Uterus (tissue), 4 donors: ENCODE results near the gene PRKN. TPM values are rescaled to one million over a fixed set of nuclear protein-coding genes. Genes with fewer than 3 reads are reported as not detected.

Experiments used
- DNase-seq, 2 donors: peaks; one replicate each; pipeline ENCODE4 v3.0.0-alpha.2; 2019 to 2020
- H3K27ac ChIP-seq, 2 donors: fragments of 200-600 bp; sonication (generic); 1 replicate in 1 of 2; 2 replicates in 1 of 2; pipeline ENCODE4 v1.5.1; 2016 to 2018
- H3K27me3 ChIP-seq, 2 donors: fragments of 200-600 bp; sonication (generic); one replicate each; pipeline ENCODE4 v1.5.1; 2018 to 2019; ENCODE audit warnings: control low read depth in 1 of 2
- H3K36me3 ChIP-seq, 2 donors: fragments of 200-600 bp; sonication (generic); one replicate each; pipeline ENCODE4 v1.5.1; 2019; ENCODE audit warnings: control low read depth in 1 of 2
- H3K4me1 ChIP-seq, 2 donors: fragments of 200-600 bp; sonication (generic); one replicate each; pipeline ENCODE4 v1.5.1; 2018 to 2019; ENCODE audit warnings: control low read depth in 1 of 2
- H3K4me3 ChIP-seq, 2 donors: fragments of 200-600 bp; sonication (generic); 1 replicate in 1 of 2; 2 replicates in 1 of 2; pipeline ENCODE4 v1.5.1; 2018 to 2019; ENCODE audit warnings: mild to moderate bottlenecking in 1 of 2
- H3K9me3 ChIP-seq, 2 donors: fragments of 200-600 bp; sonication (generic); one replicate each; pipeline ENCODE4 v1.5.1; 2019; ENCODE audit warnings: control low read depth in 1 of 2
- CTCF ChIP-seq, 4 experiments: fragments of 200-600 bp in 2 of 4; fragments of 450-650 bp in 2 of 4; sonication (generic) in 2 of 4; IDR thresholded peaks; one replicate each; pipeline ENCODE4 v1.5.1; 2016 to 2019; ENCODE audit warnings: antibody characterized with exemption in 4 of 4, mild to moderate bottlenecking in 2 of 4, moderate library complexity in 1 of 4
- POLR2A ChIP-seq, 2 donors: fragments of 450-650 bp; IDR thresholded peaks; one replicate each; pipeline ENCODE4 v1.6.1; 2016; ENCODE audit warnings: antibody characterized with exemption in 2 of 2, mild to moderate bottlenecking in 1 of 2, moderate library complexity in 1 of 2
- intact Hi-C: fragments of 100-400 bp; cut with DNase I; formaldehyde crosslinking; loops from one replicate; pipeline ENCODE4 v1.15.1; 2023; ENCODE audit warnings: low total_unique reads
- total RNA-seq, 4 donors: library from RNA; depleted of rRNA in 3 of 4; stranded (reverse); fragments of >200 nt in 3 of 4; gene quantifications; one replicate each; pipeline versions ENCODE4 v1.1.0 to v1.2.4, GENCODE V29; 2014 to 2023
- donor health status: DM: yes; HTN: yes; CAD: no.

Gene PRKN
- total RNA-seq, 4 donors from 2014 or later = 10.2 to 21.3 (median 13.1) TPM

GRCh38 chr6:161631676-161632194 lies 1095.8 kb downstream of the PRKN start:
- DNase-seq = no peak
- intact Hi-C loops = no loop called here
- Histone ChIP-seq H3K36me3 (no peaks in the 10 kb centered on the region), H3K4me3 (no peak overlapping the region), H3K27me3 (no peaks in the 10 kb centered on the region), H3K27ac (no peak overlapping the region), H3K4me1 (no peaks in the 10 kb centered on the region), H3K9me3 (no peaks in the 10 kb centered on the region)
- TF ChIP-seq CTCF (IDR thresholded peaks at IDR 0.05) (no peak), POLR2A (IDR thresholded peaks at IDR 0.05) (no peak)

GRCh38 chr6:161630674-161631073 lies 1096.9 kb downstream of the PRKN start:
- no peak for DNase-seq
- no peaks in the 10 kb centered on the region for H3K27me3 ChIP-seq
- H3K36me3 ChIP-seq = no peaks in the 10 kb centered on the region
- H3K4me3 ChIP-seq = no peak overlapping the region
- intact Hi-C loops = no loop called here
- no peak overlapping the region for H3K27ac ChIP-seq
- H3K9me3 ChIP-seq = no peaks in the 10 kb centered on the region
- TF ChIP-seq POLR2A (IDR thresholded peaks at IDR 0.05) (no peak), CTCF (IDR thresholded peaks at IDR 0.05) (no peak)
- H3K4me1 ChIP-seq = no peaks in the 10 kb centered on the region

- intact Hi-C loops = no loop called here
- Histone ChIP-seq H3K36me3 (no peaks in the 10 kb centered on the region), H3K27me3 (no peaks in the 10 kb centered on the region), H3K4me3 (no peak overlapping the region), H3K9me3 (no peaks in the 10 kb centered on the region), H3K4me1 (no peaks in the 10 kb centered on the region), H3K27ac (no peak overlapping the region)
- DNase-seq = no peak
- no peak for TF ChIP-seq POLR2A (IDR thresholded peaks at IDR 0.05)
- no peak for TF ChIP-seq CTCF (IDR thresholded peaks at IDR 0.05)
Observed at GRCh38 chr6:161626132-161626676, 1101.4 kb downstream of the PRKN start.

- Histone ChIP-seq H3K4me1 (no peaks in the 10 kb centered on the region), H3K27ac (no peak overlapping the region), H3K27me3 (no peaks in the 10 kb centered on the region), H3K9me3 (no peaks in the 10 kb centered on the region), H3K4me3 (no peak overlapping the region), H3K36me3 (no peaks in the 10 kb centered on the region)
- DNase-seq = no peak
- intact Hi-C loops = no loop called here
- TF ChIP-seq CTCF (IDR thresholded peaks at IDR 0.05) (no peak), POLR2A (IDR thresholded peaks at IDR 0.05) (no peak)
Observed at GRCh38 chr6:161624111-161624510, 1103.5 kb downstream of the PRKN start.

- no peak overlapping the region for H3K4me3 ChIP-seq
- no peak for DNase-seq
- H3K27me3 ChIP-seq = no peaks in the 10 kb centered on the region
- TF ChIP-seq POLR2A (IDR thresholded peaks at IDR 0.05) (no peak), CTCF (IDR thresholded peaks at IDR 0.05) (no peak)
- intact Hi-C loops = no loop called here
- H3K36me3 ChIP-seq = no peaks in the 10 kb centered on the region
- no peaks in the 10 kb centered on the region for H3K4me1 ChIP-seq
- H3K9me3 ChIP-seq = no peaks in the 10 kb centered on the region
- H3K27ac ChIP-seq = no peak overlapping the region
Observed at GRCh38 chr6:161622779-161623178, 1104.8 kb downstream of the PRKN start.
